Fibroblast of lung (primary cell): ENCODE results near the gene AMFR.

Source experiments
- EZH2 ChIP-seq: IDR thresholded peaks from 2 replicates; pipeline ENCODE4 v1.5.1; 2012; ENCODE audit warnings: low read length, control low read depth, mild to moderate bottlenecking; ENCODE audit errors: missing control alignments
- TF ChIP-seq, protein P1 (sequence below), 2 donors: IDR thresholded peaks in 1 of 2; conservative IDR thresholded peaks in 1 of 2; 1 replicate in 1 of 2; 2 replicates in 1 of 2; pipeline ENCODE4 v1.5.1; 2011 to 2012; ENCODE audit warnings: low read length in 2 of 2, control low read depth in 1 of 2, inconsistent platforms in 1 of 2, low read depth in 1 of 2, mild to moderate bottlenecking in 1 of 2

DNA sequence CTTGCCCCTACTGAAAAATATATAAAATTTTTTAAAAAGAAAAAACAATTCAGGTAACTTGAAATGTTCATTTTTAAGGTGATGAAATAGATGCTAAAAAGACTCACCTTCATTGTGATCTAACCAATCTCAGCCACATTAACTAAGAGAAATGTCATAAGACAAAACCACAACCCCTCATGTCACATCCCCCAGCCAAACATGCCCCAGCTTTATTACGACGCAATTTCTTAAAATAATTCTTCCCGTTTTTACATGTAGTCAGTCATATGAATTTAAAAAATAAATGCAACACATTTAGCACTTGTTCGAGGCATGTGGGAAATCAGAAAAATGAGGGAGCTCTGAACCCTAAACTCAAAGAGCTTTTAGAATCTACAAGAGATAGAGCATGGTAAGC is 9.5 kb downstream of the AMFR start:
- TF ChIP-seq, protein P1, sequence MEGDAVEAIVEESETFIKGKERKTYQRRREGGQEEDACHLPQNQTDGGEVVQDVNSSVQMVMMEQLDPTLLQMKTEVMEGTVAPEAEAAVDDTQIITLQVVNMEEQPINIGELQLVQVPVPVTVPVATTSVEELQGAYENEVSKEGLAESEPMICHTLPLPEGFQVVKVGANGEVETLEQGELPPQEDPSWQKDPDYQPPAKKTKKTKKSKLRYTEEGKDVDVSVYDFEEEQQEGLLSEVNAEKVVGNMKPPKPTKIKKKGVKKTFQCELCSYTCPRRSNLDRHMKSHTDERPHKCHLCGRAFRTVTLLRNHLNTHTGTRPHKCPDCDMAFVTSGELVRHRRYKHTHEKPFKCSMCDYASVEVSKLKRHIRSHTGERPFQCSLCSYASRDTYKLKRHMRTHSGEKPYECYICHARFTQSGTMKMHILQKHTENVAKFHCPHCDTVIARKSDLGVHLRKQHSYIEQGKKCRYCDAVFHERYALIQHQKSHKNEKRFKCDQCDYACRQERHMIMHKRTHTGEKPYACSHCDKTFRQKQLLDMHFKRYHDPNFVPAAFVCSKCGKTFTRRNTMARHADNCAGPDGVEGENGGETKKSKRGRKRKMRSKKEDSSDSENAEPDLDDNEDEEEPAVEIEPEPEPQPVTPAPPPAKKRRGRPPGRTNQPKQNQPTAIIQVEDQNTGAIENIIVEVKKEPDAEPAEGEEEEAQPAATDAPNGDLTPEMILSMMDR (conservative IDR thresholded peaks at IDR 0.05 in 1 of 2, IDR thresholded peaks at IDR 0.05 in 1 of 2; ENCODE audit: low read depth in 1 of 2, low read length in 2 of 2), result no peak
- no peak for TF ChIP-seq EZH2
